Measurements from ENCODE around the gene DGKI. TPM values are rescaled to one million over a fixed set of nuclear protein-coding genes. Genes with fewer than 3 reads are reported as not detected.
A peak's percentile ranks its signal among the peaks of the same experiment; 100 is the strongest.

The DGKI gene
- total and polyA plus RNA-seq, 2 donors (not counting 1 experiment from before 2014, with no cell fraction given) = 0.74 to 2.1 TPM

DNA sequence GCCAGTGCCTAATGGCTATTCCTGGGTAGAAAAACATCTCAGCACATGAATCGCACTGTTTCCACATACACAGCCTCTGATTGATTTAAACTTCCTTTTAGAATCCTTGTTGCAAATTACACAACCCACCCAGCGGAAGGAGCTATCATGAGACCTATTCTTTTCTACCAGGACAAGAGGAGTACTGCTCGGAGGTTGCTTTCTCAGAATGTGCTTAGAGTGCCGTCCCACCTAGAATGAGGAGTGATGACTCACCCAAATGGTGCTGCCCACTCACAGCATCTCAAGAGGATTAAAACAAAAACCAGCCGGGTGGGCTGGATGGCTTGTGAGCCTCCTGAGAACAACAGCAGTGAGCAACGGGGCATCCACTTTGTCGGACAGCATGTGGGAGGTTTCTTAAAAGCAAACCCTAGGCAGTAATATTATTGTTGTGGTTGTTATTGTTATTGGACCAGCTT is 128.9 kb downstream of the DGKI start:
- no peak overlapping the region for H3K9ac ChIP-seq (ENCODE audit: insufficient read depth, low read length)
- H3K4me3 ChIP-seq (replicated peaks in 1 of 4; ENCODE audit: control extremely low read depth in 1 of 4, insufficient read depth in 1 of 4, low read depth in 3 of 4, low read length in 4 of 4) = no peak overlapping the region
- DNase-seq (ENCODE audit: low read depth in 2 of 2) = peak; percentile 15 to 89
- H2AFZ ChIP-seq (ENCODE audit: low read length) = no peak overlapping the region
- no peaks in the 10 kb centered on the region for H3K9me3 ChIP-seq (ENCODE audit: control insufficient read depth, insufficient read depth, low read depth, low read length)
- TF ChIP-seq EZH2 (IDR thresholded peaks at IDR 0.05; ENCODE audit: low read length, missing control alignments) = no peak
- TF ChIP-seq, protein P1, sequence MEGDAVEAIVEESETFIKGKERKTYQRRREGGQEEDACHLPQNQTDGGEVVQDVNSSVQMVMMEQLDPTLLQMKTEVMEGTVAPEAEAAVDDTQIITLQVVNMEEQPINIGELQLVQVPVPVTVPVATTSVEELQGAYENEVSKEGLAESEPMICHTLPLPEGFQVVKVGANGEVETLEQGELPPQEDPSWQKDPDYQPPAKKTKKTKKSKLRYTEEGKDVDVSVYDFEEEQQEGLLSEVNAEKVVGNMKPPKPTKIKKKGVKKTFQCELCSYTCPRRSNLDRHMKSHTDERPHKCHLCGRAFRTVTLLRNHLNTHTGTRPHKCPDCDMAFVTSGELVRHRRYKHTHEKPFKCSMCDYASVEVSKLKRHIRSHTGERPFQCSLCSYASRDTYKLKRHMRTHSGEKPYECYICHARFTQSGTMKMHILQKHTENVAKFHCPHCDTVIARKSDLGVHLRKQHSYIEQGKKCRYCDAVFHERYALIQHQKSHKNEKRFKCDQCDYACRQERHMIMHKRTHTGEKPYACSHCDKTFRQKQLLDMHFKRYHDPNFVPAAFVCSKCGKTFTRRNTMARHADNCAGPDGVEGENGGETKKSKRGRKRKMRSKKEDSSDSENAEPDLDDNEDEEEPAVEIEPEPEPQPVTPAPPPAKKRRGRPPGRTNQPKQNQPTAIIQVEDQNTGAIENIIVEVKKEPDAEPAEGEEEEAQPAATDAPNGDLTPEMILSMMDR (conservative IDR thresholded peaks at IDR 0.05 in 1 of 2, IDR thresholded peaks at IDR 0.05 in 1 of 2; ENCODE audit: low read depth in 1 of 2, low read length in 2 of 2) = no peak
- no peak overlapping the region for H3K4me2 ChIP-seq (ENCODE audit: extremely low read depth, insufficient read depth, low read length)
- no peaks in the 10 kb centered on the region for H3K79me2 ChIP-seq (ENCODE audit: control insufficient read depth, insufficient read depth, low read length)
- H3K27me3 ChIP-seq (ENCODE audit: control insufficient read depth, insufficient read depth, low read length) = no peaks in the 10 kb centered on the region
- no peaks in the 10 kb centered on the region for H4K20me1 ChIP-seq (ENCODE audit: control insufficient read depth, extremely low read depth, insufficient read depth, low read length)
- no peaks in the 10 kb centered on the region for H3K36me3 ChIP-seq (ENCODE audit: control insufficient read depth, insufficient read depth, low read length)
- H3K4me1 ChIP-seq (ENCODE audit: control insufficient read depth, extremely low read depth, insufficient read depth, low read length) = no peaks in the 10 kb centered on the region
- no peak overlapping the region for H3K27ac ChIP-seq (ENCODE audit: insufficient read depth, low read length)

DNA sequence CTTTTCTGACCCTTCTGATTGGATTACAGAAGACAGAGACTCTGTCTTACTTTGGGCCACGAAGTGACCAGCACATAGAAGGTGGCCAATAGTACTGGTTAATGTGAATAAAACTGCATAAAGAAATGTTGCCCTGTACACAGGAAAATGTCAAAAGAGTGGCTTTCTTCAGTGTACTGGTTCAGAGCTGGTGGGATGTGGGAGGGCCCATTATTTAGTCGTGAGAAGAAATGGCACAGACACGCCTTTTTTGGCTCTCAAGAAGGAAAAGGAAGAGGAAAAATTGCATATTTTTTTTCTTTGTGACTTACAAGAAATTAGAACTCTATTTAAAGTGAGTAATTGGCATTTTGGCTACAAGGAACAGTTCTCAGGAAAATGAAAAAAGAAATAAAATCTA is 129.7 kb downstream of the DGKI start:
- no peak for DNase-seq (ENCODE audit: low read depth in 2 of 2)
- H3K4me3 ChIP-seq (replicated peaks in 1 of 4; ENCODE audit: control extremely low read depth in 1 of 4, insufficient read depth in 1 of 4, low read depth in 3 of 4, low read length in 4 of 4) = no peak overlapping the region
- no peaks in the 10 kb centered on the region for H3K79me2 ChIP-seq (ENCODE audit: control insufficient read depth, insufficient read depth, low read length)
- H3K4me1 ChIP-seq (ENCODE audit: control insufficient read depth, extremely low read depth, insufficient read depth, low read length) = no peaks in the 10 kb centered on the region
- H3K9me3 ChIP-seq (ENCODE audit: control insufficient read depth, insufficient read depth, low read depth, low read length) = no peaks in the 10 kb centered on the region
- H3K9ac ChIP-seq (ENCODE audit: insufficient read depth, low read length) = no peak overlapping the region
- H3K36me3 ChIP-seq (ENCODE audit: control insufficient read depth, insufficient read depth, low read length) = no peaks in the 10 kb centered on the region
- no peak overlapping the region for H2AFZ ChIP-seq (ENCODE audit: low read length)
- no peaks in the 10 kb centered on the region for H4K20me1 ChIP-seq (ENCODE audit: control insufficient read depth, extremely low read depth, insufficient read depth, low read length)
- H3K4me2 ChIP-seq (ENCODE audit: extremely low read depth, insufficient read depth, low read length) = no peak overlapping the region
- no peak for TF ChIP-seq EZH2 (IDR thresholded peaks at IDR 0.05; ENCODE audit: low read length, missing control alignments)
- TF ChIP-seq, protein P1 (conservative IDR thresholded peaks at IDR 0.05 in 1 of 2, IDR thresholded peaks at IDR 0.05 in 1 of 2; ENCODE audit: low read depth in 1 of 2, low read length in 2 of 2) = no peak
- no peak overlapping the region for H3K27ac ChIP-seq (ENCODE audit: insufficient read depth, low read length)
- H3K27me3 ChIP-seq (ENCODE audit: control insufficient read depth, insufficient read depth, low read length) = no peaks in the 10 kb centered on the region

DNA sequence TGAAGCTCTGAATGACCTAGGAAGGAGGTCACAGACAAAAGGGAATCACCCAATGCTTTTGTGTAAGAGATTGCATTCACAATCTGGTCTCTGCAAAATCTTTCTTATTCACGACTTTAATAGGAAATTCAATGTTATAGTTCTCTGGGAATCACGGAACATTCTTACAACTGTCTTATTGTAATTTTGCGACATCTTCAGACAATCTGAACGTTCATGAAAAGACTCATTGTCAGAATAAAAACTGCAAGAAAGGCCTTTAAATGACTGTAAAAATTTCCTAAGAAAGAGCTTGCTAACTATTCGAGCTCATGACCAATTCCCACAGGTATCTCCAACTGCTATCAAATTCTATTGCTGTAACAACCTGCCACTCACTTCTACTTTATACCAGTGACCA is 130.7 kb downstream of the DGKI start:
- no peaks in the 10 kb centered on the region for H3K36me3 ChIP-seq (ENCODE audit: control insufficient read depth, insufficient read depth, low read length)
- no peak overlapping the region for H3K4me3 ChIP-seq (replicated peaks in 1 of 4; ENCODE audit: control extremely low read depth in 1 of 4, insufficient read depth in 1 of 4, low read depth in 3 of 4, low read length in 4 of 4)
- DNase-seq (ENCODE audit: low read depth in 2 of 2) = no peak
- H3K27me3 ChIP-seq (ENCODE audit: control insufficient read depth, insufficient read depth, low read length) = no peaks in the 10 kb centered on the region
- H3K9me3 ChIP-seq (ENCODE audit: control insufficient read depth, insufficient read depth, low read depth, low read length) = no peaks in the 10 kb centered on the region
- H3K9ac ChIP-seq (ENCODE audit: insufficient read depth, low read length) = no peak overlapping the region
- no peaks in the 10 kb centered on the region for H3K79me2 ChIP-seq (ENCODE audit: control insufficient read depth, insufficient read depth, low read length)
- no peak overlapping the region for H2AFZ ChIP-seq (ENCODE audit: low read length)
- H3K4me1 ChIP-seq (ENCODE audit: control insufficient read depth, extremely low read depth, insufficient read depth, low read length) = no peaks in the 10 kb centered on the region
- no peaks in the 10 kb centered on the region for H4K20me1 ChIP-seq (ENCODE audit: control insufficient read depth, extremely low read depth, insufficient read depth, low read length)
- H3K4me2 ChIP-seq (ENCODE audit: extremely low read depth, insufficient read depth, low read length) = no peak overlapping the region
- H3K27ac ChIP-seq (ENCODE audit: insufficient read depth, low read length) = no peak overlapping the region
- no peak for TF ChIP-seq EZH2 (IDR thresholded peaks at IDR 0.05; ENCODE audit: low read length, missing control alignments)
- TF ChIP-seq, protein P1 (conservative IDR thresholded peaks at IDR 0.05 in 1 of 2, IDR thresholded peaks at IDR 0.05 in 1 of 2; ENCODE audit: low read depth in 1 of 2, low read length in 2 of 2) = no peak
